GM12878 (cell line): ENCODE data around the gene NEK7. TPM values are rescaled to one million over a fixed set of nuclear protein-coding genes. Genes with fewer than 3 reads are reported as not detected.

Experiments
- ATAC-seq: fragments of 200-7000 bp; cut with Tn5 transposase; 3 replicates; pipeline ENCODE4 v1.9.1; 2020; ENCODE audit warnings: mild to moderate bottlenecking, moderate library complexity
- BruUV-seq: library from RNA; stranded (reverse); fragments of 400-500 nt; replicated peaks from 2 replicates; lab custom pipeline; 2021; lab: Mats Ljungman, UMichigan
- CTCF ChIA-PET: fragments of 300-600 bp; sonication (Branson Sonifier 250); formaldehyde crosslinking; extraction: SDS; loops from one replicate; lab custom pipeline; 2021; ENCODE audit warnings: inconsistent platforms; lab: Yijun Ruan, JAX
- POLR2A ChIA-PET: fragments of 350-600 bp; formaldehyde crosslinking; extraction: SDS; loops from one replicate; lab custom pipeline; 2021; ENCODE audit warnings: inconsistent platforms; lab: Charles Lee
- RAD21 ChIA-PET: fragments of 300-600 bp; sonication (Branson Sonifier 250); formaldehyde crosslinking; loops from one replicate; lab custom pipeline; 2023; ENCODE audit warnings: antibody characterized with exemption; ENCODE audit not compliant: unreplicated experiment; lab: Charles Lee
- SMC1A ChIA-PET: fragments of 300-600 bp; sonication (Branson Sonifier 250); formaldehyde crosslinking; loops from one replicate; lab custom pipeline; 2023; ENCODE audit not compliant: unreplicated experiment, uncharacterized antibody; lab: Charles Lee
- DNase-seq: peaks from one replicate; pipeline ENCODE4 v3.0.0-alpha.2; 2011; ENCODE audit warnings: low read depth, low spot score
- FAIRE-seq: peaks from 3 replicates; lab custom pipeline; 2011; peaks lifted over from hg19 to GRCh38; lab: Jason Lieb, UNC
- H2AFZ ChIP-seq: 2 replicates; pipeline ENCODE4 v1.6.0; 2011; ENCODE audit warnings: low read depth, low read length, control low read depth; ENCODE audit not compliant: control insufficient read depth
- H3K27ac ChIP-seq: 2 replicates; pipeline ENCODE4 v1.5.1; 2011; ENCODE audit warnings: control low read depth; ENCODE audit not compliant: control insufficient read depth, insufficient read depth
- H3K27me3 ChIP-seq, 2 experiments: replicated peaks in 1 of 2; 2 replicates each; pipeline versions ENCODE4 v1.6.0 to v1.6.1; 2011; ENCODE audit warnings: low read length in 1 of 2; ENCODE audit not compliant: control insufficient read depth in 2 of 2, insufficient read depth in 2 of 2
- H3K36me3 ChIP-seq, 2 experiments: 2 replicates each; pipeline ENCODE4 v1.5.1; 2011; ENCODE audit warnings: low read length in 1 of 2; ENCODE audit not compliant: control insufficient read depth in 2 of 2, insufficient read depth in 2 of 2
- H3K4me1 ChIP-seq: 2 replicates; pipeline ENCODE4 v1.6.1; 2011; ENCODE audit warnings: mild to moderate bottlenecking, low read length, moderate library complexity, mixed read lengths; ENCODE audit not compliant: control insufficient read depth, insufficient read depth
- H3K4me2 ChIP-seq: 2 replicates; pipeline ENCODE4 v1.6.0; 2011; ENCODE audit warnings: control low read depth; ENCODE audit not compliant: control insufficient read depth, insufficient read depth
- H3K4me3 ChIP-seq: fragments of 200-600 bp; sonication (generic); 2 replicates; pipeline ENCODE4 v1.5.1; 2016
- H3K79me2 ChIP-seq: 2 replicates; pipeline ENCODE4 v1.6.0; 2011; ENCODE audit warnings: low read length; ENCODE audit not compliant: control insufficient read depth, insufficient read depth
- H3K9ac ChIP-seq: 2 replicates; pipeline ENCODE4 v1.8.0; 2011; ENCODE audit warnings: low read length, control low read depth, mixed read lengths; ENCODE audit not compliant: control insufficient read depth, insufficient read depth
- H3K9me3 ChIP-seq: replicated peaks from 3 replicates; pipeline ENCODE4 v1.5.1; 2011; ENCODE audit warnings: mild to moderate bottlenecking, low read length; ENCODE audit not compliant: control insufficient read depth, insufficient read depth
- H4K20me1 ChIP-seq: 2 replicates; pipeline ENCODE4 v1.6.0; 2011; ENCODE audit not compliant: control insufficient read depth, insufficient read depth
- ATF3 ChIP-seq: IDR thresholded peaks from 2 replicates; pipeline ENCODE4 v1.6.1; 2011; ENCODE audit warnings: low read depth, mild to moderate bottlenecking, low read length, moderate library complexity, borderline replicate concordance; ENCODE audit errors: extremely low read depth
- BCLAF1 ChIP-seq: fragments of 450-650 bp; IDR thresholded peaks from 2 replicates; pipeline ENCODE4 v1.6.1; 2017; ENCODE audit warnings: antibody characterized with exemption, mild to moderate bottlenecking, moderate library complexity
- CUX1 ChIP-seq: IDR thresholded peaks from 2 replicates; pipeline ENCODE4 v1.6.1; 2012; ENCODE audit warnings: improper control_type of control experiment, low read depth, low read length; ENCODE audit not compliant: insufficient replicate concordance
- EP300 ChIP-seq, 2 experiments: fragments of 150-350 bp in 1 of 2; IDR thresholded peaks; 2 replicates each; pipeline ENCODE4 v1.6.1; 2011 to 2012; ENCODE audit warnings: low read depth in 2 of 2, low read length in 2 of 2, borderline replicate concordance in 1 of 2, improper control_type of control experiment in 1 of 2, inconsistent platforms in 1 of 2; ENCODE audit not compliant: control insufficient read depth in 1 of 2
- GABPA ChIP-seq: IDR thresholded peaks from 2 replicates; pipeline ENCODE4 v1.6.1; 2014; ENCODE audit warnings: antibody characterized with exemption, low read depth, mild to moderate bottlenecking, inconsistent platforms
- IKZF1 ChIP-seq: fragments of 450-650 bp; conservative IDR thresholded peaks from 2 replicates; pipeline ENCODE4 v1.6.1; 2017; ENCODE audit warnings: antibody characterized with exemption, mild to moderate bottlenecking
- LARP7 ChIP-seq: fragments of 450-650 bp; IDR thresholded peaks from 2 replicates; pipeline ENCODE4 v1.6.1; 2017; ENCODE audit warnings: mild to moderate bottlenecking
- NFXL1 ChIP-seq: fragments of 450-650 bp; IDR thresholded peaks from 2 replicates; pipeline ENCODE4 v1.6.1; 2017; ENCODE audit warnings: antibody characterized with exemption, mild to moderate bottlenecking, borderline replicate concordance
- NR2C1 ChIP-seq: fragments of 450-650 bp; IDR thresholded peaks from 2 replicates; pipeline ENCODE4 v1.6.1; 2017; ENCODE audit warnings: antibody characterized with exemption, mild to moderate bottlenecking, moderate library complexity
- NR2F1 ChIP-seq: fragments of 450-650 bp; conservative IDR thresholded peaks from 2 replicates; pipeline ENCODE4 v1.6.1; 2017; ENCODE audit warnings: mild to moderate bottlenecking
- PKNOX1 ChIP-seq: fragments of 450-650 bp; IDR thresholded peaks from 2 replicates; pipeline ENCODE4 v1.6.1; 2016; ENCODE audit warnings: mild to moderate bottlenecking
- SPI1 ChIP-seq: IDR thresholded peaks from 2 replicates; pipeline ENCODE4 v1.6.1; 2011; ENCODE audit warnings: low read depth, mild to moderate bottlenecking, low read length, moderate library complexity, borderline replicate concordance; ENCODE audit not compliant: insufficient read depth
- ZNF24 ChIP-seq: fragments of 450-650 bp; IDR thresholded peaks from 2 replicates; pipeline ENCODE4 v1.6.1; 2017; ENCODE audit warnings: antibody characterized with exemption, mild to moderate bottlenecking
- WGBS: methylation state at CpG from one replicate; pipeline ENCODE4 v1.1.6; 2016; ENCODE audit warnings: low lambda C conversion rate; ENCODE audit not compliant: insufficient replicate concordance, insufficient coverage; ENCODE audit errors: missing lambda C conversion rate; 5-methylcytosine and 5-hydroxymethylcytosine counted together
- in situ Hi-C: fragments of 300-500 bp; cut with MboI; formaldehyde crosslinking; loops from 9 replicates; pipeline ENCODE4 v1.14.3; 2018; ENCODE audit warnings: mixed read lengths
- intact Hi-C: fragments of 100-400 bp; cut with micrococcal nuclease; formaldehyde crosslinking; loops from one replicate; pipeline ENCODE4 v1.14.2; 2022; ENCODE audit not compliant: unreplicated experiment
- polyA plus RNA-seq, 11 experiments: library from polyadenylated mRNA; depleted of rRNA in 4 of 11; unstranded in 6 of 11; stranded (reverse) in 5 of 11; fragments of >200 nt; fragmentation: Nextera tagmentation in 4 of 11; fragmentation: Illumina TruSeq in 1 of 11; extraction: Ambion mirVana in 4 of 11; extraction: Trizol in 1 of 11; gene quantifications; 1 replicate in 1 of 11; 2 replicates in 10 of 11; pipeline versions ENCODE4 v1.2.1 to v1.2.3, GENCODE V29; 2011 to 2016; ENCODE audit warnings: inconsistent platforms in 2 of 11, missing spikeins in 2 of 11, low read depth in 1 of 11
- total RNA-seq, 4 experiments: library from RNA; depleted of rRNA in 3 of 4; stranded (reverse); fragments of >200 nt in 3 of 4; fragmentation: Illumina TruSeq in 1 of 4; extraction: Trizol in 1 of 4; gene quantifications; 2 replicates each; pipeline versions ENCODE4 v1.2.1 to v1.2.3, GENCODE V29; 2013 to 2021

Gene NEK7
- total and polyA plus RNA-seq, 10 of the 15 experiments (the other 5 are each of a cell fraction or from before 2014, with no cell fraction given): 9.4 to 77.7 (median 24.0) TPM

- TF ChIP-seq SPI1: no peak
- no peak for TF ChIP-seq GABPA
- TF ChIP-seq NFXL1: no peak
- TF ChIP-seq EP300 (IDR thresholded peaks at IDR 0.05; ENCODE audit: borderline replicate concordance in 1 of 2, control insufficient read depth in 1 of 2, low read depth in 2 of 2, low read length in 2 of 2): no peak
- TF ChIP-seq LARP7: no peak
- no peak for TF ChIP-seq NR2F1
- TF ChIP-seq, all 136 proteins: peak for 0
Measured at GRCh38 chr1:198261886-198262285, 105.1 kb downstream of the NEK7 start (continued).

GRCh38 chr1:198263186-198263585 is 106.4 kb downstream of the NEK7 start:
- Histone ChIP-seq H3K27ac (no peak overlapping the region), H3K9me3 (no peaks in the 10 kb centered on the region; the same call in 2 of the 3 replicates), H3K36me3 (peaks cover 0 to 3% of the 10 kb centered on the region in 2 experiments; a peak in 2 of 4 replicates), H3K4me2 (no peak overlapping the region), H2AFZ (no peak overlapping the region), H3K4me3 (no peak overlapping the region), H3K9ac (no peak overlapping the region), H4K20me1 (no peaks in the 10 kb centered on the region), H3K27me3 (no peaks in the 10 kb centered on the region), H3K4me1 (peaks cover 1% of the 10 kb centered on the region; the same call in 1 of the 2 replicates), H3K79me2 (no peaks in the 10 kb centered on the region)
- ATAC-seq: no peak
- no peak for DNase-seq
- FAIRE-seq: no peak
- CTCF ChIA-PET: interaction anchor here (0.9 to 1.4 kb wide), 2 partner anchors 10 to 77 kb away, joined by 3 to 4 read pairs; no protein-coding TSS in a partner anchor
- 86% methylated on average over 5 of the region's 5 CpGs for WGBS
- intact Hi-C loops: no loop called here
- SMC1A ChIA-PET: interaction anchor here (1.2 kb wide), 1 partner anchor 22 kb away, joined by 3 read pairs; no protein-coding TSS in a partner anchor
- POLR2A ChIA-PET: no interaction called here
- RAD21 ChIA-PET: no interaction called here
- BruUV-seq: no TSS peak
- in situ Hi-C loops: no loop called here
- TF ChIP-seq ATF3: no peak
- TF ChIP-seq GABPA: no peak
- TF ChIP-seq ZNF24: no peak
- TF ChIP-seq IKZF1: no peak
- no peak for TF ChIP-seq BCLAF1
- TF ChIP-seq PKNOX1: no peak
- no peak for TF ChIP-seq CUX1
- no peak for TF ChIP-seq NR2C1
